Smooth muscle cell (in vitro differentiated cells): Measurements from ENCODE around the gene INTS11. TPM values are rescaled to one million over a fixed set of nuclear protein-coding genes. Genes with fewer than 3 reads are reported as not detected.
A peak's percentile ranks its signal among the peaks of the same experiment; 100 is the strongest.

Source experiments
- DNase-seq: peaks from one replicate; lab custom pipeline; 2025; ENCODE audit not compliant: unreplicated experiment; lab: John Stamatoyannopoulos, UW
- H2AFZ ChIP-seq: fragments of 200-600 bp; sonication (generic); 2 replicates; pipeline ENCODE4 v1.6.0; 2016; ENCODE audit warnings: antibody characterized with exemption, low read depth, mild to moderate bottlenecking
- H3F3A ChIP-seq: fragments of 200-600 bp; sonication (generic); 2 replicates; pipeline ENCODE4 v1.6.0; 2017; ENCODE audit warnings: antibody characterized with exemption, low read depth
- H3K27ac ChIP-seq: fragments of 200-600 bp; sonication (generic); 2 replicates; pipeline ENCODE4 v1.5.1; 2016; ENCODE audit warnings: low read depth, mild to moderate bottlenecking
- H3K27me3 ChIP-seq: fragments of 200-600 bp; sonication (generic); 2 replicates; pipeline ENCODE4 v1.6.1; 2016; ENCODE audit warnings: low read depth, mild to moderate bottlenecking
- H3K36me3 ChIP-seq: fragments of 200-600 bp; sonication (generic); 2 replicates; pipeline ENCODE4 v1.5.1; 2016; ENCODE audit warnings: low read depth
- H3K4me1 ChIP-seq: fragments of 200-600 bp; sonication (generic); 2 replicates; pipeline ENCODE4 v1.5.1; 2016; ENCODE audit warnings: low read depth
- H3K4me2 ChIP-seq: fragments of 200-600 bp; sonication (generic); 2 replicates; pipeline ENCODE4 v1.6.0; 2016; ENCODE audit warnings: mild to moderate bottlenecking
- H3K4me3 ChIP-seq: fragments of 200-600 bp; sonication (generic); 2 replicates; pipeline ENCODE4 v1.5.1; 2016; ENCODE audit warnings: mild to moderate bottlenecking
- H3K79me2 ChIP-seq: fragments of 200-600 bp; sonication (generic); 2 replicates; pipeline ENCODE4 v1.6.0; 2016; ENCODE audit warnings: low read depth, mild to moderate bottlenecking
- H3K9ac ChIP-seq: fragments of 200-600 bp; sonication (generic); 2 replicates; pipeline ENCODE4 v1.6.0; 2016; ENCODE audit warnings: low read depth
- H3K9me3 ChIP-seq: fragments of 200-600 bp; sonication (generic); replicated peaks from 2 replicates; pipeline ENCODE4 v1.5.1; 2016; ENCODE audit warnings: low read depth
- H4K20me1 ChIP-seq: fragments of 200-600 bp; sonication (generic); 2 replicates; pipeline ENCODE4 v1.6.0; 2016; ENCODE audit warnings: low read depth
- WGBS: methylation state at CpG from one replicate; pipeline ENCODE4 v1.1.7; 2016; ENCODE audit warnings: low lambda C conversion rate; 5-methylcytosine and 5-hydroxymethylcytosine counted together
- polyA plus RNA-seq: library from polyadenylated mRNA; unstranded; fragments of >200 nt; fragmentation: Nextera tagmentation; extraction: Ambion mirVana; gene quantifications from 2 replicates; pipeline ENCODE4 v1.2.1, GENCODE V29; 2016
- total RNA-seq: library from RNA; depleted of rRNA; stranded (reverse); fragments of >200 nt; gene quantifications from 2 replicates; pipeline ENCODE4 v1.2.3, GENCODE V29; 2014
- TF ChIP-seq, protein P1 (sequence below): fragments of 200-600 bp; sonication (generic); IDR thresholded peaks from 2 replicates; pipeline ENCODE4 v1.5.1; 2017; ENCODE audit warnings: borderline replicate concordance, mild to moderate bottlenecking, antibody characterized with exemption; ENCODE audit not compliant: insufficient read depth, poor library complexity, severe bottlenecking

INTS11 gene
- total RNA-seq (48.5 and 49.3 TPM in 2 replicates), polyA plus RNA-seq (63.1 and 82.1 TPM in 2 replicates)

DNA sequence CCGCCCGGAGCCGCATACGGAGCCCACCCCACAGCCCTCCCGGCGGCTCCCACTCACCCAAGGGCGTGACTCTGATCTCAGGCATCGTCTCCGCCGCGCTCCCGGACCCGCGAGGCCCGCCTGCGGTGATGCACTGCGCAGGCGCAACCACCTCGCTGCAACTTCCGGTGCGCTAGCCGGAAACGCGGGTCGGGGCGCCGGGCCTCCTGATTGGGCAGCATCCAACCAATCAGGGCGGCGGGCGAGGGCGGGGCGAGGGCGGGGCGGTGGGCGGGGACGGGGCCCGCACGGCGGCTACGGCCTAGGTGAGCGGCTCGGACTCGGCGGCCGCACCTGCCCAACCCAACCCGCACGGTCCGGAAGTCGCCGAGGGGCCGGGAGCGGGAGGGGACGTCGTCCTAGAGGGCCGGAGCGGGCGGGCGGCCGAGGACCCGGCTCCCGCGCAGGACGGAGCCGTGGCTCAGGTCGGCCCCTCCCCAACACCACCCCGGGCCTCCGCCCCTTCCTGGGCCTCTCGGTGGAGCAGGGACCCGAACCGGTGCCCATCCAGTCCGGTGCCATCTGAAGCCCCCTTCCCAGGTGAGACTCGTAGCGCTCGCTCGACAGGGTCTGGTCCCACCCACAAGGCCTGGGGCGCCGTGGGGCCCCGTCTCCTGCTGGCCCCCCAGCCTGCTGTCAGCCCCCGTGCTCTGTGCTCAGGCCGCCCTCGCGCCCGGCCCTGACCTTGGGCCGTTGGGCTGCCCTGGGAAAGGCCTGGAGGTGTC lies at the start of gene INTS11, which contains the start of gene CPTP:
Gene INTS11 (minus strand): TSS at position 137 of the 764 bp plus-strand sequence. CDS start 52 bp downstream, at position 85.
Gene CPTP (plus strand): TSS at position 279 of the 764 bp plus-strand sequence. CDS start 2,109 bp downstream, outside the sequence.
- Histone ChIP-seq H3F3A (no peaks in the 10 kb centered on the region), H3K9me3 (no peaks in the 10 kb centered on the region), H3K4me3 (peak within 1 kb of the TSS; percentile 93), H3K36me3 (no peaks in the 10 kb centered on the region), H3K4me2 (peak within 1 kb of the TSS; percentile 90), H3K27me3 (no peaks in the 10 kb centered on the region), H3K79me2 (peaks cover 64% of the 10 kb centered on the region), H3K4me1 (peaks cover 7% of the 10 kb centered on the region), H3K27ac (peak within 1 kb of the TSS; percentile 80), H4K20me1 (peaks cover 59% of the 10 kb centered on the region), H3K9ac (peak within 1 kb of the TSS; percentile 95), H2AFZ (no peak within 1 kb of the TSS)
- DNase-seq, result peak; percentile 87
- TF ChIP-seq, protein P1, sequence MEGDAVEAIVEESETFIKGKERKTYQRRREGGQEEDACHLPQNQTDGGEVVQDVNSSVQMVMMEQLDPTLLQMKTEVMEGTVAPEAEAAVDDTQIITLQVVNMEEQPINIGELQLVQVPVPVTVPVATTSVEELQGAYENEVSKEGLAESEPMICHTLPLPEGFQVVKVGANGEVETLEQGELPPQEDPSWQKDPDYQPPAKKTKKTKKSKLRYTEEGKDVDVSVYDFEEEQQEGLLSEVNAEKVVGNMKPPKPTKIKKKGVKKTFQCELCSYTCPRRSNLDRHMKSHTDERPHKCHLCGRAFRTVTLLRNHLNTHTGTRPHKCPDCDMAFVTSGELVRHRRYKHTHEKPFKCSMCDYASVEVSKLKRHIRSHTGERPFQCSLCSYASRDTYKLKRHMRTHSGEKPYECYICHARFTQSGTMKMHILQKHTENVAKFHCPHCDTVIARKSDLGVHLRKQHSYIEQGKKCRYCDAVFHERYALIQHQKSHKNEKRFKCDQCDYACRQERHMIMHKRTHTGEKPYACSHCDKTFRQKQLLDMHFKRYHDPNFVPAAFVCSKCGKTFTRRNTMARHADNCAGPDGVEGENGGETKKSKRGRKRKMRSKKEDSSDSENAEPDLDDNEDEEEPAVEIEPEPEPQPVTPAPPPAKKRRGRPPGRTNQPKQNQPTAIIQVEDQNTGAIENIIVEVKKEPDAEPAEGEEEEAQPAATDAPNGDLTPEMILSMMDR, result no peak
- 3% methylated on average over 61 of the region's 84 CpGs for WGBS

DNA sequence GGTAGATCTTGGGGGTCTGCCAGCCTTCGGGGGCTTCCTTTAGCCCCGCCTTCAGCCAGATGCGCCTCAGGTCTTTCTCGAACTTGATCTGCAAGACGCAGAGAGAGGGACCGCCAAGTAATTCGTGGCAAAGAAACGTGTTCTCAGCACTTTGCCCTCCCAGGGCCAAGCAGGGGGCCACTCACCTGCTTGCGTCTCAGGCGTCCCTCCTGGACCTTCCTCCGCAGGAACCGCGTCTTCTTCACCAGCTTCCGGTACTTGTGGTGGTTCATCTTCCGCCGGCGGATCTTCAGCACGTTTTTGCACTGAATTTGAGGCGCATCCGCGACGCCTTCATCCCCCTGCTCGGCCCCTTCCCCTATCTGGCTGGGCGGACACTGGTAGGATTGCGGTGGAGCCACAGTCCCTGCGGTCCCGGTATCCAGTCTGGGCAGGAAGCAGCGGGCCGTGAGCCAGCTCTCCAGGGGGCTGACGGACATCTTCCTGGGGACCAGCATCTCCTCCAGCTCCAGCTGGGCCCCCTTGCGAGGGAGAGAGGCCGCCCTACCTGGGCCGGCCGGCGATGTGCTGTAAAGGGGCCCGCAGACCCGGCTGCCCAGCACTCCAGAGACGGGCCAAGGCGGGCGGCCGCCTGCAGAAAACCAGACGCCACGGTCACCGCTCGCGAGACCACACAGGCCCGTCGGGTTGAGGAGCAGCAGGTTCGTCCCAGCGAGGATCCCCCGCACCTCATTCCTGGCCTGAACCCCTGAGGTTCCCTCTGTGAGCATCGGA lies 49.5 kb upstream of the INTS11 start:
- H3K27ac ChIP-seq, result peak overlapping the region; percentile 83
- no peaks in the 10 kb centered on the region for H3K9me3 ChIP-seq
- H2AFZ ChIP-seq, result no peak overlapping the region
- H3K4me1 ChIP-seq, result peaks cover 12% of the 10 kb centered on the region
- DNase-seq, result no peak
- H4K20me1 ChIP-seq, result no peaks in the 10 kb centered on the region
- peaks cover 29% of the 10 kb centered on the region for H3K79me2 ChIP-seq
- H3K36me3 ChIP-seq, result no peaks in the 10 kb centered on the region
- peak overlapping the region; percentile 90 for H3K4me3 ChIP-seq
- H3K27me3 ChIP-seq, result no peaks in the 10 kb centered on the region
- H3F3A ChIP-seq, result peaks cover 13% of the 10 kb centered on the region
- TF ChIP-seq, protein P1, result no peak
- WGBS, result 61% methylated on average over 52 of the region's 52 CpGs
- peak overlapping the region; percentile 98 for H3K9ac ChIP-seq
- peak overlapping the region; percentile 94 for H3K4me2 ChIP-seq

DNA sequence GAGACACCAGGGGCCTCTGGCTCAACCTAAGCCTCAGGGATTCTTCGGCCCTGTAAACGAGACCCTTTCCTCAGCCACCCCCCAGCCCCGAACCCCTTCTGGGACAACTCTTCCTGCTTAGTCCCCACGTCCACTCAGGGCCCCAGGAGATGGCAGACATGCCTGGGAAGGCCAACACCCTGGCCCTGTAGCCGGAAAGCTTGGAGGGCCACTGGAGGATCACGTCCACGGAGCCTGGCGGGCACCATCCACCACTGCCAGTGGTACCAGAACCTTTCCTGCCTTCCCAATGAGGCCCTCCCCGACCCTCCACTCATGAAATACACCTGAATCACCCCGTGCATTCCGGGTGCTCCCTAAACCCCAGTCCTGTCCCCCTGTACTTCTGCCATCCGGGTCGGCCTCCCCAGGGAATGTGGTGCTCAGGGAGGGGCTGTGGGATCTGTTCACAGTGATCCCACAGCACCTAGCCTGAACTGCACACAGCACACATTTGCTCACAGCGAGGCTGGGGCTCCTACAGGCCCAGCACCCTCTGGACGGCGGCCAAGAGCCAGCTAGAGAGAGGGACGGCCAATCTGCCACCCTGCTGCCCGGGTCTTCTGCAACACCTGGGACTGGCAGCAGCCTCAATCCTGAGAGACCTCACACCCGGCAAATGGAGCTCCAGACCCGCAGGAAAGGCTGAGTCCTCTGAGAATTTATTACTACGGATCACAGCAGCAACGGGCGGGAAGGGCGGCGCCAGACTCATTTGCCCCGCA lies 48.8 kb upstream of the INTS11 start:
- peaks cover 13% of the 10 kb centered on the region for H3F3A ChIP-seq
- WGBS, result 95% methylated on average over 26 of the region's 26 CpGs
- peak overlapping the region; percentile 94 for H3K4me2 ChIP-seq
- H2AFZ ChIP-seq, result no peak overlapping the region
- no peaks in the 10 kb centered on the region for H3K36me3 ChIP-seq
- no peak overlapping the region for H3K9ac ChIP-seq
- H3K27ac ChIP-seq, result no peak overlapping the region
- peaks cover 29% of the 10 kb centered on the region for H3K79me2 ChIP-seq
- no peaks in the 10 kb centered on the region for H4K20me1 ChIP-seq
- no peak for DNase-seq
- no peaks in the 10 kb centered on the region for H3K9me3 ChIP-seq
- H3K27me3 ChIP-seq, result no peaks in the 10 kb centered on the region
- TF ChIP-seq, protein P1, result no peak
- H3K4me1 ChIP-seq, result peaks cover 12% of the 10 kb centered on the region
- no peak overlapping the region for H3K4me3 ChIP-seq
